Psoas muscle (tissue), 8 donors: ENCODE measurements around the gene HPSE2. TPM values are rescaled to one million over a fixed set of nuclear protein-coding genes. Genes with fewer than 3 reads are reported as not detected.

Experiments
- ATAC-seq, 4 donors: fragments of 200-7000 bp; cut with Tn5 transposase; one replicate each; pipeline ENCODE4 v1.9.1; 2020; ENCODE audit warnings: moderate library complexity in 3 of 4, mild to moderate bottlenecking in 2 of 4
- DNase-seq, 2 donors: peaks; one replicate each; pipeline ENCODE4 v3.0.0-alpha.2; 2020
- H3K27ac ChIP-seq: fragments of 200-600 bp; one replicate; pipeline ENCODE4 v1.8.0; 2022
- H3K27me3 ChIP-seq, 3 donors: fragments of 200-600 bp in 1 of 3; one replicate each; pipeline versions ENCODE4 v1.6.1 to v1.8.0; 2013 to 2022; ENCODE audit warnings: low read length in 2 of 3, mild to moderate bottlenecking in 2 of 3, moderate library complexity in 1 of 3; ENCODE audit not compliant: insufficient read depth in 3 of 3
- H3K36me3 ChIP-seq, 2 donors: fragments of 200-600 bp in 1 of 2; one replicate each; pipeline versions ENCODE4 v1.6.1 to v1.8.0; 2013 to 2022; ENCODE audit warnings: low read depth in 1 of 2, mild to moderate bottlenecking in 1 of 2, moderate library complexity in 1 of 2; ENCODE audit not compliant: insufficient read depth in 1 of 2
- H3K4me1 ChIP-seq: fragments of 200-600 bp; one replicate; pipeline ENCODE4 v1.8.0; 2022
- H3K4me3 ChIP-seq: fragments of 200-600 bp; one replicate; pipeline ENCODE4 v1.8.0; 2022; ENCODE audit warnings: mild to moderate bottlenecking
- H3K9me3 ChIP-seq: fragments of 200-600 bp; one replicate; pipeline ENCODE4 v1.8.0; 2022
- CTCF ChIP-seq: fragments of 200-600 bp; IDR thresholded peaks from one replicate; pipeline ENCODE4 v1.8.0; 2022; ENCODE audit warnings: antibody characterized with exemption
- WGBS, 3 donors: extraction: QIAGEN DNeasy Blood & Tissue Kit; methylation state at CpG; one replicate each; pipeline versions ENCODE4 v1.1.6 to v1.1.7; 2013; 5-methylcytosine and 5-hydroxymethylcytosine counted together
- intact Hi-C, 2 donors: fragments of 100-400 bp; cut with DNase I; formaldehyde crosslinking; loops; one replicate each; pipeline versions ENCODE4 v1.11.0 to v1.14.2; 2022
- polyA plus RNA-seq, 3 donors: library from polyadenylated mRNA; stranded (reverse); fragments of 200-250 nt; gene quantifications; one replicate each; pipeline ENCODE4 v1.2.3, GENCODE V29; 2013
- total RNA-seq, 4 donors: library from RNA; stranded (reverse); fragmentation: NEBNext Ultra II Directional in 2 of 4; extraction: Animal tissue kit (Norgen Biotek cat#: 25700) in 2 of 4; gene quantifications; one replicate each; pipeline versions ENCODE4 v1.2.1 to v1.2.4, GENCODE V29; 2021 to 2023
- donor health status: healthy with polysubstance abuse.
- donor health status: DM: no; HTN: no; CAD: no; lungs with moderate emphysema.
- donor health status: Bipolar disorder and iron deficiency.
- donor health status: healthy.
- donor health status: DM: yes; HTN: yes; CAD: no.
- donor health status: DM: no; HTN: no; CAD: no.
- donor health status: DM: no; HTN: no; CAD: no.
- donor health status: DM: yes; HTN: yes; CAD: no.

The HPSE2 gene
- total and polyA plus RNA-seq, 7 donors = 0.01 to 0.17 (median 0.03) TPM; not detected in 4

GRCh38 chr10:98957801-98958200, 277.9 kb downstream of the HPSE2 start:
- DNase-seq = no peak
- Histone ChIP-seq H3K4me3 (no peak overlapping the region), H3K4me1 (no peaks in the 10 kb centered on the region), H3K36me3 (no peaks in the 10 kb centered on the region), H3K27me3 (no peaks in the 10 kb centered on the region), H3K27ac (no peak overlapping the region), H3K9me3 (no peaks in the 10 kb centered on the region)
- intact Hi-C loops = no loop called here
- no peak for ATAC-seq
- 18 to 25% (median 18%) methylated on average over 3 of the region's 3 CpGs for WGBS, 3 donors
- no peak for TF ChIP-seq CTCF

GRCh38 chr10:98956576-98957260, 278.9 kb downstream of the HPSE2 start:
- no peaks in the 10 kb centered on the region for H3K4me1 ChIP-seq
- H3K4me3 ChIP-seq = no peak overlapping the region
- WGBS, 3 donors = 63 to 68% (median 66%) methylated on average over 4 of the region's 4 CpGs
- no peaks in the 10 kb centered on the region for H3K9me3 ChIP-seq
- TF ChIP-seq CTCF = no peak
- intact Hi-C loops = no loop called here
- no peaks in the 10 kb centered on the region for H3K27me3 ChIP-seq
- DNase-seq (no peak), ATAC-seq (no peak)
- H3K27ac ChIP-seq = no peak overlapping the region
- no peaks in the 10 kb centered on the region for H3K36me3 ChIP-seq

GRCh38 chr10:98953251-98953650, 282.4 kb downstream of the HPSE2 start:
- ATAC-seq (no peak), DNase-seq (no peak)
- WGBS, 3 donors = 83 to 85% (median 83%) methylated on average over 6 of the region's 6 CpGs
- no peak overlapping the region for H3K4me3 ChIP-seq
- H3K9me3 ChIP-seq = no peaks in the 10 kb centered on the region
- TF ChIP-seq CTCF = no peak
- intact Hi-C loops = no loop called here
- no peaks in the 10 kb centered on the region for H3K4me1 ChIP-seq
- H3K27me3 ChIP-seq = no peaks in the 10 kb centered on the region
- H3K27ac ChIP-seq = no peak overlapping the region
- no peaks in the 10 kb centered on the region for H3K36me3 ChIP-seq

- no peaks in the 10 kb centered on the region for H3K36me3 ChIP-seq
- no peak overlapping the region for H3K4me3 ChIP-seq
- ATAC-seq (no peak), DNase-seq (no peak)
- H3K9me3 ChIP-seq = no peaks in the 10 kb centered on the region
- intact Hi-C loops = no loop called here
- TF ChIP-seq CTCF = no peak
- no peaks in the 10 kb centered on the region for H3K4me1 ChIP-seq
- 65 to 77% (median 74%) methylated on average over 2 of the region's 2 CpGs for WGBS, 3 donors
- no peaks in the 10 kb centered on the region for H3K27me3 ChIP-seq
- H3K27ac ChIP-seq = no peak overlapping the region
Measured at GRCh38 chr10:98951269-98952000, 284.2 kb downstream of the HPSE2 start.
